ENCODE results near the gene JMJD8. TPM values are rescaled to one million over a fixed set of nuclear protein-coding genes. Genes with fewer than 3 reads are reported as not detected.

Gene JMJD8
- total and polyA plus RNA-seq, 2 donors from 2014 or later: 75.0 to 80.4 TPM

DNA sequence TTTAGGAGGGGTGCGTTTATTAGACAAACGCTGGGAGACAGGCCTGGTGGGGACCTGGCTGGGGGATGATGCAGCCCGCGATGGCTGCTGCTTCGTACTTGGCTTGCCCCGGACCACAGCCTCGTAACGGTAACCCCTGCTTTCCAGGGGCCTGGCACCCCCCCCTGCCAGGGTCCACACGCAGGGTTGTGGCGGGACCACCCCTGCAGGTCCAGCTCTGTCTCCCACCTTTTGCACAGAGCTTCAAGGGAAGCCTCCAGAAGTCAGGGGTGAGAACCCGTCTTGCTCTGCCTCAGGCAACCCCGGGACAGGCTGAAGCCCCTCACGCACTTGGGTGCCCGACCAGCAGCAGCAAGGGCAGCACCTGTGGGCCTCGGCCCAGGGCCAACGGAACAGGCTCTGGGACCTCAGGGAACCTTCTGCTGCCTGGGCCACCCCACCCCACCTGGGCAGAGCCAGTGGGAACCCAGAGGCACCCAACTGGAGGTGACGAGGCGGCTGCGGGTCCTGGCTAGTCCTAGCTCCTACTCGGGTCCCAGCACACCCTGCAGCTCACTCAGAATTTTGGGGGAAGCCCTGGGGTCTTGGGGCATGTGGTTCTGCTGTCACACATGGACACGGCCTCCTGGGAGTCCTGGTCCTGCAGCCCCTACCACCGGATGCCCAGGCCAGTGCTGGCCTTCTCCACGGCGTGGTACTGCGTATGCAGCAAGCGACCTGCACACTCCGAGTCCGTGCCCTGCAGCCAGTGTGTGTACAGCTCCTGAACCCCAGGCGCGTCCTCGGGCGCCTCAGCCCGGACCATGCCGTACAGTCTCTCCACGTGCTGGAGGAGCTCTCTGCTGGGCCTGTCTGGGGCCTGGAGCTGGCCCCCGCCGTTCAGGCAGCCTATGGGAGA lies 45.9 kb upstream of the JMJD8 start:
- DNase-seq (peak in 1 of 5 donors; percentile 78), FAIRE-seq (no peak)
- no peak overlapping the region for H3K27ac ChIP-seq (ENCODE audit: low read depth in 2 of 2, low read length in 2 of 2)
- no peak overlapping the region for H3K4me3 ChIP-seq (ENCODE audit: low read length in 3 of 3)
- no peak overlapping the region for H3K9ac ChIP-seq (ENCODE audit: low read length in 3 of 3)
- no peaks in the 10 kb centered on the region for H3K36me3 ChIP-seq (ENCODE audit: control insufficient read depth in 2 of 3, insufficient read depth in 3 of 3, low read length in 3 of 3)
- intact Hi-C loops (cut with DNase I): no loop called here
- H3K9me3 ChIP-seq (ENCODE audit: control insufficient read depth in 2 of 3, insufficient read depth in 1 of 3, low read length in 3 of 3): no peaks in the 10 kb centered on the region
- TF ChIP-seq, protein P1, sequence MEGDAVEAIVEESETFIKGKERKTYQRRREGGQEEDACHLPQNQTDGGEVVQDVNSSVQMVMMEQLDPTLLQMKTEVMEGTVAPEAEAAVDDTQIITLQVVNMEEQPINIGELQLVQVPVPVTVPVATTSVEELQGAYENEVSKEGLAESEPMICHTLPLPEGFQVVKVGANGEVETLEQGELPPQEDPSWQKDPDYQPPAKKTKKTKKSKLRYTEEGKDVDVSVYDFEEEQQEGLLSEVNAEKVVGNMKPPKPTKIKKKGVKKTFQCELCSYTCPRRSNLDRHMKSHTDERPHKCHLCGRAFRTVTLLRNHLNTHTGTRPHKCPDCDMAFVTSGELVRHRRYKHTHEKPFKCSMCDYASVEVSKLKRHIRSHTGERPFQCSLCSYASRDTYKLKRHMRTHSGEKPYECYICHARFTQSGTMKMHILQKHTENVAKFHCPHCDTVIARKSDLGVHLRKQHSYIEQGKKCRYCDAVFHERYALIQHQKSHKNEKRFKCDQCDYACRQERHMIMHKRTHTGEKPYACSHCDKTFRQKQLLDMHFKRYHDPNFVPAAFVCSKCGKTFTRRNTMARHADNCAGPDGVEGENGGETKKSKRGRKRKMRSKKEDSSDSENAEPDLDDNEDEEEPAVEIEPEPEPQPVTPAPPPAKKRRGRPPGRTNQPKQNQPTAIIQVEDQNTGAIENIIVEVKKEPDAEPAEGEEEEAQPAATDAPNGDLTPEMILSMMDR (IDR thresholded peaks at IDR 0.05; ENCODE audit: borderline replicate concordance, extremely low read depth, insufficient read depth): no peak
- peaks cover 0 to 10% (median 0%) of the 10 kb centered on the region in 3 donors for H3K4me1 ChIP-seq (ENCODE audit: control insufficient read depth in 2 of 3, insufficient read depth in 2 of 3, low read depth in 1 of 3, low read length in 3 of 3)
- no peaks in the 10 kb centered on the region for H3K27me3 ChIP-seq (ENCODE audit: control insufficient read depth, insufficient read depth, low read length)

- no peaks in the 10 kb centered on the region for H3K27me3 ChIP-seq (ENCODE audit: control insufficient read depth, insufficient read depth, low read length)
- no peak overlapping the region for H3K4me3 ChIP-seq (ENCODE audit: low read length in 3 of 3)
- TF ChIP-seq, protein P1 (IDR thresholded peaks at IDR 0.05; ENCODE audit: borderline replicate concordance, extremely low read depth, insufficient read depth): no peak
- peaks cover 0 to 10% (median 0%) of the 10 kb centered on the region in 3 donors for H3K4me1 ChIP-seq (ENCODE audit: control insufficient read depth in 2 of 3, insufficient read depth in 2 of 3, low read depth in 1 of 3, low read length in 3 of 3)
- H3K27ac ChIP-seq (ENCODE audit: low read depth in 2 of 2, low read length in 2 of 2): no peak overlapping the region
- intact Hi-C loops (cut with DNase I): no loop called here
- no peak overlapping the region for H3K9ac ChIP-seq (ENCODE audit: low read length in 3 of 3)
- FAIRE-seq (no peak), DNase-seq (peak in 2 of 5 donors; percentile 68 to 81)
- no peaks in the 10 kb centered on the region for H3K9me3 ChIP-seq (ENCODE audit: control insufficient read depth in 2 of 3, insufficient read depth in 1 of 3, low read length in 3 of 3)
- H3K36me3 ChIP-seq (ENCODE audit: control insufficient read depth in 2 of 3, insufficient read depth in 3 of 3, low read length in 3 of 3): no peaks in the 10 kb centered on the region
Measured at GRCh38 chr16:728890-729744, 45.0 kb upstream of the JMJD8 start.

DNA sequence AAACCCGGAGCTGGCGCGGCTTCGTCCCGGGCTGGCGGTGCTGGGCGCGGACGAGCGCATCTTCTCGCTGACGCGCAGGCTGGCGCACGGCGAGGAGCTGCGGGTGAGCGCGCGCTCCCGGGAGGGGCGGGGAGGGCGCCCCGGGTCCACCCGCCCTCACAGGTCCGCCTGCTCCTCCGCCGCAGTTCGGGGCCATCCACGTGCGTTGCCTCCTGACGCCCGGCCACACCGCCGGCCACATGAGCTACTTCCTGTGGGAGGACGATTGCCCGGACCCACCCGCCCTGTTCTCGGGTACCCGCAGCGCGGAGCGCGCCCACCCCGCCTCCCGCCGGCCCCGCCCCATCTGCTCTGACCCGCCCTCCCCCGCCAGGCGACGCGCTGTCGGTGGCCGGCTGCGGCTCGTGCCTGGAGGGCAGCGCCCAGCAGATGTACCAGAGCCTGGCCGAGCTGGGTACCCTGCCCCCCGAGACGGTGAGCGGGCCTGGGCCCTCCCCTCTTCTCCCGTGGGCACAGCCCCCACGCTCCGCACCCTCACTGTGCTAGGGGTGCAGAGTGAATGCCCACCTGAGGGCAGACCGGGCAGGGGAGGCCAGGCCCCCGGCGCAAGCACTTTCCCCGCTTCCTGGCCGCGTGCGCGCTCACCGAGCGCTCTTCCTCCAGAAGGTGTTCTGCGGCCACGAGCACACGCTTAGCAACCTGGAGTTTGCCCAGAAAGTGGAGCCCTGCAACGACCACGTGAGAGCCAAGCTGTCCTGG lies 44.2 kb upstream of the JMJD8 start:
- Histone ChIP-seq H3K4me3 (ENCODE audit: low read length in 3 of 3) (no peak overlapping the region), H3K9me3 (ENCODE audit: control insufficient read depth in 2 of 3, insufficient read depth in 1 of 3, low read length in 3 of 3) (no peaks in the 10 kb centered on the region), H3K36me3 (ENCODE audit: control insufficient read depth in 2 of 3, insufficient read depth in 3 of 3, low read length in 3 of 3) (no peaks in the 10 kb centered on the region), H3K27me3 (ENCODE audit: control insufficient read depth, insufficient read depth, low read length) (no peaks in the 10 kb centered on the region), H3K4me1 (ENCODE audit: control insufficient read depth in 2 of 3, insufficient read depth in 2 of 3, low read depth in 1 of 3, low read length in 3 of 3) (peaks cover 0 to 10% (median 0%) of the 10 kb centered on the region in 3 donors), H3K27ac (ENCODE audit: low read depth in 2 of 2, low read length in 2 of 2) (no peak overlapping the region), H3K9ac (ENCODE audit: low read length in 3 of 3) (no peak overlapping the region)
- no peak for FAIRE-seq
- TF ChIP-seq, protein P1 (IDR thresholded peaks at IDR 0.05; ENCODE audit: borderline replicate concordance, extremely low read depth, insufficient read depth): no peak
- intact Hi-C loops (cut with DNase I): no loop called here
- peak; percentile 68 to 93 (median 75) for DNase-seq

Measured in kidney (tissue), 14 donors.